K562 (cell line): ENCODE measurements around the gene CDKN1C. TPM values are rescaled to one million over a fixed set of nuclear protein-coding genes. Genes with fewer than 3 reads are reported as not detected.
A peak's percentile ranks its signal among the peaks of the same experiment; 100 is the strongest.

Source experiments
- BCOR ChIP-seq: fragments of 450-650 bp; IDR thresholded peaks from 2 replicates; pipeline ENCODE4 v1.6.1; 2016
- CBX1 ChIP-seq: sonication (generic); IDR thresholded peaks from 2 replicates; pipeline ENCODE4 v1.6.1; 2016; ENCODE audit warnings: antibody characterized with exemption, low read depth, mild to moderate bottlenecking
- CTBP1 ChIP-seq: fragments of 450-650 bp; IDR thresholded peaks from 2 replicates; pipeline ENCODE4 v1.6.1; 2016; ENCODE audit warnings: borderline replicate concordance
- CXXC5 ChIP-seq: fragments of 250-450 bp; sonication (Bioruptor Pico); IDR thresholded peaks from 2 replicates; pipeline ENCODE4 v1.8.0; 2022; ENCODE audit warnings: inconsistent platforms, mild to moderate bottlenecking, moderate library complexity
- DACH1 ChIP-seq: fragments of 450-650 bp; IDR thresholded peaks from 2 replicates; pipeline ENCODE4 v1.6.1; 2018; ENCODE audit not compliant: partially characterized antibody
- ELK1 ChIP-seq: sonication (generic); formaldehyde crosslinking; IDR thresholded peaks from 2 replicates; pipeline ENCODE4 v1.8.1; 2022; ENCODE audit warnings: missing genetic modification reagents
- ESRRA ChIP-seq: fragments of 450-650 bp; IDR thresholded peaks from 2 replicates; pipeline ENCODE4 v1.6.1; 2014; ENCODE audit warnings: low read depth, mild to moderate bottlenecking, moderate library complexity, borderline replicate concordance
- GATAD2A ChIP-seq: fragments of 450-650 bp; IDR thresholded peaks from 2 replicates; pipeline ENCODE4 v1.6.1; 2017
- HDAC2 ChIP-seq: fragments of 450-650 bp; IDR thresholded peaks from 2 replicates; pipeline ENCODE4 v1.6.1; 2016; ENCODE audit warnings: mild to moderate bottlenecking
- HEY1 ChIP-seq: fragments of 250-450 bp; sonication (Bioruptor Pico); IDR thresholded peaks from 2 replicates; pipeline ENCODE4 v1.5.0; 2020; ENCODE audit warnings: mild to moderate bottlenecking, moderate library complexity, borderline replicate concordance
- ID3 ChIP-seq, 2 experiments: fragments of 250-450 bp in 1 of 2; fragments of 450-650 bp in 1 of 2; sonication (Bioruptor Pico) in 1 of 2; IDR thresholded peaks; 2 replicates each; pipeline versions ENCODE4 v1.6.1 to v1.8.0; 2016 to 2021; ENCODE audit warnings: mild to moderate bottlenecking in 2 of 2, moderate library complexity in 2 of 2, missing compliant biosample characterization in 1 of 2, missing genetic modification characterization in 1 of 2
- KDM4B ChIP-seq, 2 experiments: fragments of 450-650 bp in 1 of 2; sonication (generic) in 1 of 2; IDR thresholded peaks; 2 replicates each; pipeline ENCODE4 v1.6.1; 2016 to 2017; ENCODE audit warnings: borderline replicate concordance in 2 of 2, antibody characterized with exemption in 1 of 2, low read depth in 1 of 2, mild to moderate bottlenecking in 1 of 2
- MEIS2 ChIP-seq: fragments of 450-650 bp; IDR thresholded peaks from 2 replicates; pipeline ENCODE4 v1.6.1; 2014; ENCODE audit warnings: mild to moderate bottlenecking; ENCODE audit not compliant: partially characterized antibody
- MTF1 ChIP-seq: fragments of 250-450 bp; sonication (Bioruptor Pico); IDR thresholded peaks from 2 replicates; pipeline ENCODE4 v1.9.0; 2021; ENCODE audit warnings: moderate library complexity, mild to moderate bottlenecking, inconsistent platforms, borderline replicate concordance
- PML ChIP-seq: IDR thresholded peaks from 2 replicates; pipeline ENCODE4 v1.6.1; 2012; ENCODE audit warnings: low read length, inconsistent platforms
- PTBP1 ChIP-seq: fragments of 200-400 bp; formaldehyde crosslinking; IDR thresholded peaks from 2 replicates; pipeline ENCODE4 v1.6.1; 2017; ENCODE audit warnings: low read depth, low read length
- RBM25 ChIP-seq: fragments of 200-400 bp; formaldehyde crosslinking; IDR thresholded peaks from 2 replicates; pipeline ENCODE4 v1.6.1; 2018; ENCODE audit warnings: low read length, low read depth, moderate library complexity; ENCODE audit not compliant: severe bottlenecking
- RCOR1 ChIP-seq, 2 experiments: IDR thresholded peaks; 2 replicates each; pipeline ENCODE4 v1.6.1; 2012; ENCODE audit warnings: low read depth in 2 of 2, low read length in 2 of 2, borderline replicate concordance in 1 of 2, improper control_type of control experiment in 1 of 2
- RFX1 ChIP-seq: fragments of 450-650 bp; IDR thresholded peaks from 2 replicates; pipeline ENCODE4 v1.6.1; 2016; ENCODE audit warnings: mild to moderate bottlenecking, moderate library complexity
- SMARCA5 ChIP-seq: fragments of 450-650 bp; IDR thresholded peaks from 2 replicates; pipeline ENCODE4 v1.6.1; 2016
- SMC3 ChIP-seq: conservative IDR thresholded peaks from 2 replicates; pipeline ENCODE4 v1.6.1; 2011; ENCODE audit warnings: low read depth, low read length, improper control_type of control experiment; ENCODE audit not compliant: insufficient read depth
- TAF7 ChIP-seq: fragments of 450-650 bp; IDR thresholded peaks from 2 replicates; pipeline ENCODE4 v1.6.1; 2016; ENCODE audit warnings: missing genetic modification characterization, missing compliant biosample characterization
- TFAP4 ChIP-seq: sonication (generic); formaldehyde crosslinking; IDR thresholded peaks from 2 replicates; pipeline ENCODE4 v1.8.0; 2022; ENCODE audit warnings: missing genetic modification reagents, mild to moderate bottlenecking, moderate library complexity, borderline replicate concordance
- ZNF124 ChIP-seq: sonication (generic); formaldehyde crosslinking; IDR thresholded peaks from 2 replicates; pipeline ENCODE4 v1.8.1; 2022; ENCODE audit warnings: missing genetic modification reagents
- ZNF398 ChIP-seq: fragments of 250-450 bp; sonication (Bioruptor Pico); IDR thresholded peaks from 2 replicates; pipeline ENCODE4 v1.8.0; 2021; ENCODE audit warnings: moderate library complexity, mild to moderate bottlenecking, inconsistent platforms
- ZNF699 ChIP-seq: fragments of 250-450 bp; sonication (Bioruptor Pico); IDR thresholded peaks from 2 replicates; pipeline ENCODE4 v1.8.0; 2021; ENCODE audit warnings: mild to moderate bottlenecking, moderate library complexity; ENCODE audit not compliant: insufficient replicate concordance
- polyA plus RNA-seq, 8 experiments: library from polyadenylated mRNA; depleted of rRNA in 4 of 8; stranded (reverse) in 5 of 8; unstranded in 3 of 8; fragments of >200 nt; fragmentation: Nextera tagmentation in 2 of 8; fragmentation: Illumina TruSeq in 1 of 8; extraction: Ambion mirVana in 2 of 8; extraction: Trizol in 1 of 8; gene quantifications; 2 replicates each; pipeline versions ENCODE4 v1.2.1 to v1.2.3, GENCODE V29; 2011 to 2014; ENCODE audit warnings: inconsistent platforms in 1 of 8, missing spikeins in 1 of 8
- total RNA-seq, 7 experiments: library from RNA; depleted of rRNA in 6 of 7; stranded (reverse); fragments of >200 nt in 6 of 7; fragmentation: Illumina TruSeq in 2 of 7; extraction: Trizol in 2 of 7; gene quantifications; 2 replicates each; pipeline versions ENCODE4 v1.2.1 to v1.2.3, GENCODE V29; 2011 to 2021; ENCODE audit warnings: low replicate concordance in 1 of 7

Gene CDKN1C
- total and polyA plus RNA-seq, 9 of the 15 experiments (the other 6 are each of a cell fraction or from before 2014, with no cell fraction given), result 2.8 to 21.1 (median 9.3) TPM

- no peak for TF ChIP-seq ZNF124 (CRISPR knock-in tag)
- peak in 1 of 2 experiments; percentile 66; a peak in 1 of 4 replicates for TF ChIP-seq RCOR1 (IDR thresholded peaks at IDR 0.05; ENCODE audit: borderline replicate concordance in 1 of 2, low read depth in 2 of 2, low read length in 2 of 2)
- TF ChIP-seq HEY1 (CRISPR knock-in tag), result no peak
- TF ChIP-seq ZNF398 (CRISPR knock-in tag), result no peak
- no peak for TF ChIP-seq MEIS2
- TF ChIP-seq MTF1 (CRISPR knock-in tag), result no peak
- no peak for TF ChIP-seq ID3 (CRISPR knock-in tag; IDR thresholded peaks at IDR 0.05)
- TF ChIP-seq ID3 (tag; IDR thresholded peaks at IDR 0.05), result 0 out of 2 replicates have a peak, but pooled peaks have one; percentile 0
- TF ChIP-seq BCOR, result peak; percentile 97
- TF ChIP-seq PML, result no peak
- TF ChIP-seq TFAP4 (CRISPR knock-in tag), result peak; percentile 39; the same call in 1 of the 2 replicates
- TF ChIP-seq KDM4B (IDR thresholded peaks at IDR 0.05; ENCODE audit: borderline replicate concordance in 2 of 2, low read depth in 1 of 2), result no peak
- TF ChIP-seq ESRRA, result no peak
- no peak for TF ChIP-seq TAF7 (tag)
- peak; percentile 21 for TF ChIP-seq DACH1
- TF ChIP-seq CBX1, result peak; percentile 53; the same call in 1 of the 2 replicates
- no peak for TF ChIP-seq ZNF699
- TF ChIP-seq SMARCA5, result peak; percentile 96
- TF ChIP-seq SMC3, result 0 out of 2 replicates have a peak, but pooled peaks have one; percentile 14
- TF ChIP-seq PTBP1, result peak; percentile 89
- peak; percentile 25; the same call in 1 of the 2 replicates for TF ChIP-seq CTBP1
- peak; percentile 89; the same call in 1 of the 2 replicates for TF ChIP-seq HDAC2
- peak; percentile 94 for TF ChIP-seq RBM25
- no peak for TF ChIP-seq RFX1
- 0 out of 2 replicates have a peak, but pooled peaks have one; percentile 4 for TF ChIP-seq GATAD2A
- 0 out of 2 replicates have a peak, but pooled peaks have one; percentile 61 for TF ChIP-seq ELK1
- 0 out of 2 replicates have a peak, but pooled peaks have one; percentile 6 for TF ChIP-seq CXXC5
These were observed 7.5 kb upstream of the CDKN1C start (continued) for GRCh38 chr11:2892967-2893528.
